Measurements from ENCODE around the gene MIS18BP1.
"Not testable (repeated sequence)": the region's sequence is repeated elsewhere in the genome, so short reads cannot be mapped to it uniquely, and the experiment has no call there.

DNA sequence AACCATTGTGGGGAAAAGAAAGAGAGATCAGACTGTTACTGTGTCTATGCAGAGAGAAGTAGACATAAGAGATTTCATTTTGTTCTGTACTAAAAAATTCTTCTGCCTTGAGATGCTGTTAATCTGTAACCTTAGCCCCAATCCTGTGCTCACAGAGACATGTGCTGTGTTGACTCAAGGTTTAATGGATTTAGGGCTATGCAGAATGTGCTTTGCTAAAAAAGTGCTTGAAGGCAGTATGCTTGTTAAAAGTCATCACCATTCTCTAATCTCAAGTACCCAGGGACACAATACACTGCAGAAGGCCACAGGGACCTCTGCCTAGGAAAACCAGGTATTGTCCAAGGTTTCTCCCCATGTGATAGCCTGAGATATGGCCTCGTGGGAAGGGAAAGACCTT, 39.3 kb downstream of the MIS18BP1 start:
- TF ChIP-seq, protein P1, sequence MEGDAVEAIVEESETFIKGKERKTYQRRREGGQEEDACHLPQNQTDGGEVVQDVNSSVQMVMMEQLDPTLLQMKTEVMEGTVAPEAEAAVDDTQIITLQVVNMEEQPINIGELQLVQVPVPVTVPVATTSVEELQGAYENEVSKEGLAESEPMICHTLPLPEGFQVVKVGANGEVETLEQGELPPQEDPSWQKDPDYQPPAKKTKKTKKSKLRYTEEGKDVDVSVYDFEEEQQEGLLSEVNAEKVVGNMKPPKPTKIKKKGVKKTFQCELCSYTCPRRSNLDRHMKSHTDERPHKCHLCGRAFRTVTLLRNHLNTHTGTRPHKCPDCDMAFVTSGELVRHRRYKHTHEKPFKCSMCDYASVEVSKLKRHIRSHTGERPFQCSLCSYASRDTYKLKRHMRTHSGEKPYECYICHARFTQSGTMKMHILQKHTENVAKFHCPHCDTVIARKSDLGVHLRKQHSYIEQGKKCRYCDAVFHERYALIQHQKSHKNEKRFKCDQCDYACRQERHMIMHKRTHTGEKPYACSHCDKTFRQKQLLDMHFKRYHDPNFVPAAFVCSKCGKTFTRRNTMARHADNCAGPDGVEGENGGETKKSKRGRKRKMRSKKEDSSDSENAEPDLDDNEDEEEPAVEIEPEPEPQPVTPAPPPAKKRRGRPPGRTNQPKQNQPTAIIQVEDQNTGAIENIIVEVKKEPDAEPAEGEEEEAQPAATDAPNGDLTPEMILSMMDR (IDR thresholded peaks at IDR 0.05): not testable (repeated sequence)
- TF ChIP-seq POLR2A (IDR thresholded peaks at IDR 0.05; ENCODE audit: low read depth): not testable (repeated sequence)
